ENCODE results near the gene SRPX.

Gene SRPX

GRCh38 chrX:38181357-38181756 is 39.3 kb downstream of the SRPX start:
- DNase-seq, result no peak
- TF ChIP-seq GATA1 (IDR thresholded peaks at IDR 0.05; ENCODE audit: low read depth, low read length) (no peak), POLR2A (IDR thresholded peaks at IDR 0.05; ENCODE audit: low read length) (no peak)

GRCh38 chrX:38178396-38178795 is 42.3 kb downstream of the SRPX start:
- TF ChIP-seq POLR2A (IDR thresholded peaks at IDR 0.05; ENCODE audit: low read length) (no peak), GATA1 (IDR thresholded peaks at IDR 0.05; ENCODE audit: low read depth, low read length) (no peak)
- DNase-seq, result no peak

GRCh38 chrX:38175139-38175538 is 45.5 kb downstream of the SRPX start:
- DNase-seq, result peak; percentile 2 to 41
- no peak for TF ChIP-seq POLR2A (IDR thresholded peaks at IDR 0.05; ENCODE audit: low read length)
- no peak for TF ChIP-seq GATA1 (IDR thresholded peaks at IDR 0.05; ENCODE audit: low read depth, low read length)

- DNase-seq, result no peak
- no peak for TF ChIP-seq GATA1 (IDR thresholded peaks at IDR 0.05; ENCODE audit: low read depth, low read length)
- no peak for TF ChIP-seq POLR2A (IDR thresholded peaks at IDR 0.05; ENCODE audit: low read length)
Observed at GRCh38 chrX:38172596-38172995, 48.1 kb downstream of the SRPX start.

GRCh38 chrX:38170556-38170955 is 50.1 kb downstream of the SRPX start:
- TF ChIP-seq POLR2A (IDR thresholded peaks at IDR 0.05; ENCODE audit: low read length) (no peak), GATA1 (IDR thresholded peaks at IDR 0.05; ENCODE audit: low read depth, low read length) (no peak)
- DNase-seq, result no peak

- TF ChIP-seq POLR2A (IDR thresholded peaks at IDR 0.05; ENCODE audit: low read length) (no peak), GATA1 (IDR thresholded peaks at IDR 0.05; ENCODE audit: low read depth, low read length) (no peak)
- DNase-seq, result peak; percentile 44 to 57
Observed at GRCh38 chrX:38166478-38167083, 54.1 kb downstream of the SRPX start.

GRCh38 chrX:38165023-38165422 is 55.6 kb downstream of the SRPX start:
- no peak for TF ChIP-seq GATA1 (IDR thresholded peaks at IDR 0.05; ENCODE audit: low read depth, low read length)
- no peak for TF ChIP-seq POLR2A (IDR thresholded peaks at IDR 0.05; ENCODE audit: low read length)
- no peak for DNase-seq

- no peak for DNase-seq
- TF ChIP-seq GATA1 (IDR thresholded peaks at IDR 0.05; ENCODE audit: low read depth, low read length) (no peak), POLR2A (IDR thresholded peaks at IDR 0.05; ENCODE audit: low read length) (no peak)
Observed at GRCh38 chrX:38163193-38163592, 57.5 kb downstream of the SRPX start.

- no peak for TF ChIP-seq GATA1 (IDR thresholded peaks at IDR 0.05; ENCODE audit: low read depth, low read length)
- no peak for TF ChIP-seq POLR2A (IDR thresholded peaks at IDR 0.05; ENCODE audit: low read length)
- no peak for DNase-seq
Observed at GRCh38 chrX:38156838-38157237, 63.8 kb downstream of the SRPX start.

- no peak for DNase-seq
- no peak for TF ChIP-seq POLR2A (IDR thresholded peaks at IDR 0.05; ENCODE audit: low read length)
- no peak for TF ChIP-seq GATA1 (IDR thresholded peaks at IDR 0.05; ENCODE audit: low read depth, low read length)
Observed at GRCh38 chrX:38154818-38155217, 65.9 kb downstream of the SRPX start.

- no peak for TF ChIP-seq GATA1 (IDR thresholded peaks at IDR 0.05; ENCODE audit: low read depth, low read length)
- TF ChIP-seq POLR2A (IDR thresholded peaks at IDR 0.05; ENCODE audit: low read length), result no peak
- DNase-seq, result no peak
Observed at GRCh38 chrX:38154340-38154739, 66.3 kb downstream of the SRPX start.

GRCh38 chrX:38151441-38151840 is 69.2 kb downstream of the SRPX start:
- no peak for DNase-seq
- TF ChIP-seq POLR2A (IDR thresholded peaks at IDR 0.05; ENCODE audit: low read length) (no peak), GATA1 (IDR thresholded peaks at IDR 0.05; ENCODE audit: low read depth, low read length) (no peak)

- TF ChIP-seq POLR2A (IDR thresholded peaks at IDR 0.05; ENCODE audit: low read length) (no peak), GATA1 (IDR thresholded peaks at IDR 0.05; ENCODE audit: low read depth, low read length) (no peak)
Observed at GRCh38 chrX:38150993-38151392, 69.7 kb downstream of the SRPX start.

GRCh38 chrX:38149016-38149415 is 71.7 kb downstream of the SRPX start:
- TF ChIP-seq GATA1 (IDR thresholded peaks at IDR 0.05; ENCODE audit: low read depth, low read length) (no peak), POLR2A (IDR thresholded peaks at IDR 0.05; ENCODE audit: low read length) (no peak)
- DNase-seq, result no peak

More at GRCh38 chrX:38150993-38151392, 69.7 kb downstream of the SRPX start:
- DNase-seq, result no peak

- DNase-seq, result no peak
- TF ChIP-seq POLR2A (IDR thresholded peaks at IDR 0.05; ENCODE audit: low read length), result no peak
- no peak for TF ChIP-seq GATA1 (IDR thresholded peaks at IDR 0.05; ENCODE audit: low read depth, low read length)
Observed at GRCh38 chrX:38142610-38143009, 78.1 kb downstream of the SRPX start.
